ENCODE data around the gene NUDT15. TPM values are rescaled to one million over a fixed set of nuclear protein-coding genes. Genes with fewer than 3 reads are reported as not detected.

Gene NUDT15
- polyA plus RNA-seq, 1 of the 3 experiments (the other 2 are of a cell fraction): 11.9 TPM

- H2AFZ ChIP-seq (ENCODE audit: low read depth): no peak overlapping the region
- H3K9me2 ChIP-seq: no peaks in the 10 kb centered on the region
- H3K4me1 ChIP-seq (ENCODE audit: control insufficient read depth in 1 of 2, insufficient read depth in 2 of 2, low read depth in 1 of 2, low read length in 1 of 2): no peaks in the 10 kb centered on the region; a peak in 1 of 4 replicates
- 83% methylated on average over 2 of the region's 2 CpGs for WGBS (ENCODE audit: low lambda C conversion rate)
- ChIA-PET CTCF (no interaction called here), POLR2A (no interaction called here)
- H3F3A ChIP-seq (replicated peaks; ENCODE audit: insufficient read depth): peaks cover 3% of the 10 kb centered on the region
- H3K4me3 ChIP-seq (ENCODE audit: low read depth in 2 of 2, low read length in 1 of 2): no peak overlapping the region
- no peaks in the 10 kb centered on the region for H3K9me3 ChIP-seq
- no peaks in the 10 kb centered on the region for H3K27me3 ChIP-seq (ENCODE audit: insufficient read depth)
- peaks cover 74% of the 10 kb centered on the region for H3K79me2 ChIP-seq (ENCODE audit: insufficient read depth)
- peaks cover 32 to 50% of the 10 kb centered on the region in 2 experiments for H3K36me3 ChIP-seq (replicated peaks in 1 of 2; ENCODE audit: control insufficient read depth in 1 of 2, insufficient read depth in 2 of 2, low read length in 1 of 2)
- DNase-seq: no peak
- H3K4me2 ChIP-seq: no peak overlapping the region
- no peak overlapping the region for H3K27ac ChIP-seq (ENCODE audit: low read depth in 2 of 2, low read length in 1 of 2)
- TF ChIP-seq, protein P1, sequence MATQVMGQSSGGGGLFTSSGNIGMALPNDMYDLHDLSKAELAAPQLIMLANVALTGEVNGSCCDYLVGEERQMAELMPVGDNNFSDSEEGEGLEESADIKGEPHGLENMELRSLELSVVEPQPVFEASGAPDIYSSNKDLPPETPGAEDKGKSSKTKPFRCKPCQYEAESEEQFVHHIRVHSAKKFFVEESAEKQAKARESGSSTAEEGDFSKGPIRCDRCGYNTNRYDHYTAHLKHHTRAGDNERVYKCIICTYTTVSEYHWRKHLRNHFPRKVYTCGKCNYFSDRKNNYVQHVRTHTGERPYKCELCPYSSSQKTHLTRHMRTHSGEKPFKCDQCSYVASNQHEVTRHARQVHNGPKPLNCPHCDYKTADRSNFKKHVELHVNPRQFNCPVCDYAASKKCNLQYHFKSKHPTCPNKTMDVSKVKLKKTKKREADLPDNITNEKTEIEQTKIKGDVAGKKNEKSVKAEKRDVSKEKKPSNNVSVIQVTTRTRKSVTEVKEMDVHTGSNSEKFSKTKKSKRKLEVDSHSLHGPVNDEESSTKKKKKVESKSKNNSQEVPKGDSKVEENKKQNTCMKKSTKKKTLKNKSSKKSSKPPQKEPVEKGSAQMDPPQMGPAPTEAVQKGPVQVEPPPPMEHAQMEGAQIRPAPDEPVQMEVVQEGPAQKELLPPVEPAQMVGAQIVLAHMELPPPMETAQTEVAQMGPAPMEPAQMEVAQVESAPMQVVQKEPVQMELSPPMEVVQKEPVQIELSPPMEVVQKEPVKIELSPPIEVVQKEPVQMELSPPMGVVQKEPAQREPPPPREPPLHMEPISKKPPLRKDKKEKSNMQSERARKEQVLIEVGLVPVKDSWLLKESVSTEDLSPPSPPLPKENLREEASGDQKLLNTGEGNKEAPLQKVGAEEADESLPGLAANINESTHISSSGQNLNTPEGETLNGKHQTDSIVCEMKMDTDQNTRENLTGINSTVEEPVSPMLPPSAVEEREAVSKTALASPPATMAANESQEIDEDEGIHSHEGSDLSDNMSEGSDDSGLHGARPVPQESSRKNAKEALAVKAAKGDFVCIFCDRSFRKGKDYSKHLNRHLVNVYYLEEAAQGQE (IDR thresholded peaks at IDR 0.05; ENCODE audit: low read depth, low read length): no peak
- no peak for TF ChIP-seq SMC3 (IDR thresholded peaks at IDR 0.05; ENCODE audit: low read depth, low read length)
- no peak for TF ChIP-seq TAF1 (IDR thresholded peaks at IDR 0.05; ENCODE audit: borderline replicate concordance, low read depth, low read length)
- H4K20me1 ChIP-seq (ENCODE audit: insufficient read depth): peaks cover 22% of the 10 kb centered on the region; the same call in 1 of the 2 replicates
- H3K9ac ChIP-seq: no peak overlapping the region
Measured at GRCh38 chr13:48086272-48086671, 48.7 kb downstream of the NUDT15 start.

DNA sequence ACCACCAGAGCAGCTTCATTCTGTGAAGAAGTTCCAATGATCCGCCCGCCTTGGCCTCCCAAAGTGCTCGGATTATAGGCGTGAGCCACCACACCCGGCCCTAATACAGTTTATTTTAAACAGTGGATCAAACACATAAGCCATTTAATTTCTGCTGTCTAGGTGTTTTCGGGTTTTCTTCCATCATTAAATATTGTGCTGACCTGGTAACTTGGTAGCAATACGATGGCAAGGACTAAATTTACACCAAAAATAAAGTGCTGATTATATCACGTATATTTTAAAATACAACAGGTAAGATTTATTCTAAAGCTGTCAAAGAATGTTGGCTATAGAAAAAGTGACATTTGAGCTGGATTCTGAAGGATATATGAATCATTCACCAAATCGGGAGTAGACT, 56.1 kb downstream of the NUDT15 start:
- Histone ChIP-seq H3K4me3 (ENCODE audit: low read depth in 2 of 2, low read length in 1 of 2) (peak overlapping the region; percentile 96 to 98), H3K27me3 (ENCODE audit: insufficient read depth) (no peaks in the 10 kb centered on the region), H3K27ac (ENCODE audit: low read depth in 2 of 2, low read length in 1 of 2) (no peak overlapping the region), H2AFZ (ENCODE audit: low read depth) (no peak overlapping the region), H3K9me2 (no peaks in the 10 kb centered on the region), H3F3A (replicated peaks; ENCODE audit: insufficient read depth) (no peaks in the 10 kb centered on the region), H3K36me3 (replicated peaks in 1 of 2; ENCODE audit: control insufficient read depth in 1 of 2, insufficient read depth in 2 of 2, low read length in 1 of 2) (peaks cover 0 to 7% of the 10 kb centered on the region in 2 experiments), H3K9ac (peak overlapping the region; percentile 95; the same call in 1 of the 2 replicates), H4K20me1 (ENCODE audit: insufficient read depth) (peaks cover 19% of the 10 kb centered on the region; the same call in 1 of the 2 replicates), H3K4me2 (peak overlapping the region; percentile 78), H3K9me3 (no peaks in the 10 kb centered on the region), H3K79me2 (ENCODE audit: insufficient read depth) (peaks cover 63% of the 10 kb centered on the region), H3K4me1 (ENCODE audit: control insufficient read depth in 1 of 2, insufficient read depth in 2 of 2, low read depth in 1 of 2, low read length in 1 of 2) (peaks cover 5 to 13% of the 10 kb centered on the region in 2 experiments; a peak in 3 of 4 replicates)
- WGBS (ENCODE audit: low lambda C conversion rate): 66% methylated on average over 9 of the region's 9 CpGs
- DNase-seq: no peak
- TF ChIP-seq TCF12 (IDR thresholded peaks at IDR 0.05) (no peak), NFIC (IDR thresholded peaks at IDR 0.05; ENCODE audit: borderline replicate concordance) (no peak), CHD2 (IDR thresholded peaks at IDR 0.05; ENCODE audit: low read length, partially characterized antibody) (no peak), MXI1 (IDR thresholded peaks at IDR 0.05; ENCODE audit: low read depth, low read length) (no peak), POLR2AphosphoS5 (IDR thresholded peaks at IDR 0.05; ENCODE audit: low read depth, low read length) (no peak), MEF2A (IDR thresholded peaks at IDR 0.05; ENCODE audit: borderline replicate concordance, low read depth) (no peak), EP300 (IDR thresholded peaks at IDR 0.05; ENCODE audit: borderline replicate concordance in 1 of 2, low read depth in 1 of 2, low read length in 1 of 2) (no peak)
- POLR2A ChIA-PET: interaction anchor here (0.6 kb wide), 1 partner anchor 131 kb away, joined by 3 read pairs; no protein-coding TSS in a partner anchor
- CTCF ChIA-PET: interaction anchor here (0.8 to 2.0 kb wide), 2 partner anchors 47 to 139 kb away, joined by 3 to 7 read pairs; partner anchors contain the start of gene ITM2B
